HFFc6 (cell line): Measurements from ENCODE around the gene MYBPC1. TPM values are rescaled to one million over a fixed set of nuclear protein-coding genes. Genes with fewer than 3 reads are reported as not detected.
"Not testable (repeated sequence)": the region's sequence is repeated elsewhere in the genome, so short reads cannot be mapped to it uniquely, and the experiment has no call there.

ENCODE experiments used
- DNase-seq: peaks from one replicate; pipeline ENCODE4 v3.0.0-alpha.2; 2018
- H3K27ac Mint-ChIP-seq: 2 replicates; pipeline ENCODE4 v1.8.0; 2020; ENCODE audit warnings: mild to moderate bottlenecking, mixed read lengths
- H3K27me3 Mint-ChIP-seq: 2 replicates; pipeline ENCODE4 v1.8.0; 2021; ENCODE audit warnings: mild to moderate bottlenecking, moderate library complexity, mixed read lengths; ENCODE audit not compliant: insufficient read depth
- H3K36me3 Mint-ChIP-seq: 2 replicates; pipeline ENCODE4 v1.8.0; 2021; ENCODE audit warnings: low read depth, mixed read lengths
- H3K4me1 Mint-ChIP-seq: 2 replicates; pipeline ENCODE4 v1.8.0; 2020; ENCODE audit warnings: low read depth, mixed read lengths
- H3K4me3 Mint-ChIP-seq: 2 replicates; pipeline ENCODE4 v1.8.0; 2020; ENCODE audit warnings: mild to moderate bottlenecking, moderate library complexity, mixed read lengths
- H3K9me3 Mint-ChIP-seq: 2 replicates; pipeline ENCODE4 v1.8.0; 2020; ENCODE audit warnings: mild to moderate bottlenecking, mixed read lengths
- CTCF ChIP-seq: fragments of 200-600 bp; sonication (generic); IDR thresholded peaks from 2 replicates; pipeline ENCODE4 v1.5.0; 2021; ENCODE audit warnings: antibody characterized with exemption, mild to moderate bottlenecking
- total RNA-seq, 6 experiments: library from RNA; stranded (reverse); fragmentation: NEBNext Ultra II Directional; extraction: Animal tissue kit (Norgen Biotek cat#: 25700); gene quantifications; 2 replicates in 1 of 6; 3 replicates in 5 of 6; pipeline ENCODE4 v1.2.3, GENCODE V29; 2021

MYBPC1 gene
- total RNA-seq, 6 experiments from 2014 or later, result not detected

GRCh38 chr12:101729842-101730241 is 135.1 kb downstream of the MYBPC1 start:
- no peak overlapping the region for H3K4me3 Mint-ChIP-seq
- H3K27me3 Mint-ChIP-seq, result no peaks in the 10 kb centered on the region
- no peaks in the 10 kb centered on the region for H3K4me1 Mint-ChIP-seq
- no peak for TF ChIP-seq CTCF
- H3K9me3 Mint-ChIP-seq, result no peaks in the 10 kb centered on the region
- DNase-seq, result no peak
- peaks cover 20% of the 10 kb centered on the region for H3K36me3 Mint-ChIP-seq
- no peak overlapping the region for H3K27ac Mint-ChIP-seq

- no peak overlapping the region for H3K27ac Mint-ChIP-seq
- no peaks in the 10 kb centered on the region for H3K9me3 Mint-ChIP-seq
- no peak for DNase-seq
- H3K36me3 Mint-ChIP-seq, result peaks cover 14% of the 10 kb centered on the region
- H3K27me3 Mint-ChIP-seq, result no peaks in the 10 kb centered on the region
- H3K4me1 Mint-ChIP-seq, result no peaks in the 10 kb centered on the region
- no peak overlapping the region for H3K4me3 Mint-ChIP-seq
- no peak for TF ChIP-seq CTCF
These were observed 137.5 kb downstream of the MYBPC1 start for GRCh38 chr12:101732318-101732717.

- no peaks in the 10 kb centered on the region for H3K27me3 Mint-ChIP-seq
- no peak overlapping the region for H3K27ac Mint-ChIP-seq
- peaks cover 14% of the 10 kb centered on the region for H3K36me3 Mint-ChIP-seq
- H3K4me1 Mint-ChIP-seq, result no peaks in the 10 kb centered on the region
- H3K4me3 Mint-ChIP-seq, result no peak overlapping the region
- TF ChIP-seq CTCF, result no peak
- no peaks in the 10 kb centered on the region for H3K9me3 Mint-ChIP-seq
- no peak for DNase-seq
These were observed 138.4 kb downstream of the MYBPC1 start for GRCh38 chr12:101733166-101733565.

GRCh38 chr12:101734482-101734881 is 139.7 kb downstream of the MYBPC1 start:
- H3K27ac Mint-ChIP-seq, H3K9me3 Mint-ChIP-seq: not testable (repeated sequence)

More at GRCh38 chr12:101734482-101734881, 139.7 kb downstream of the MYBPC1 start:
- not testable (repeated sequence) for H3K4me3 Mint-ChIP-seq, H3K4me1 Mint-ChIP-seq, DNase-seq, H3K27me3 Mint-ChIP-seq
- peaks cover 20% of the 10 kb centered on the region for H3K36me3 Mint-ChIP-seq

Other genes starting within 250 kb of the MYBPC1 start
- gene ARL1, start 187.2 kb upstream of the MYBPC1 start, total RNA-seq, result 100 to 1,000 TPM; 145 to 162 (median 150) TPM
- gene SPIC, start 119.6 kb upstream of the MYBPC1 start, total RNA-seq, result not detected
- 10 to 100 TPM; 28.1 to 38.8 (median 34.5) TPM for gene CHPT1, start 102.7 kb downstream of the MYBPC1 start, total RNA-seq
- not detected for gene SYCP3, start 144.5 kb downstream of the MYBPC1 start, total RNA-seq
- 10 to 100 TPM; 37.1 to 53.6 (median 44.9) TPM for gene GNPTAB, start 236.0 kb downstream of the MYBPC1 start, total RNA-seq